ENCODE data around the gene SORCS2.

- TF ChIP-seq CTCF (IDR thresholded peaks at IDR 0.05) (no peak), POLR2A (IDR thresholded peaks at IDR 0.05) (no peak), POLR2AphosphoS5 (IDR thresholded peaks at IDR 0.05) (no peak)
Observed at GRCh38 chr4:7390336-7390735, 198.0 kb downstream of the SORCS2 start.

Measured in prostate gland (tissue), 2 donors.